ENCODE measurements around the gene LRP3. TPM values are rescaled to one million over a fixed set of nuclear protein-coding genes. Genes with fewer than 3 reads are reported as not detected.
"Not testable (repeated sequence)": the region's sequence is repeated elsewhere in the genome, so short reads cannot be mapped to it uniquely, and the experiment has no call there.

LRP3 gene
- total RNA-seq, 1 experiment from 2014 or later: 29.0 TPM

DNA sequence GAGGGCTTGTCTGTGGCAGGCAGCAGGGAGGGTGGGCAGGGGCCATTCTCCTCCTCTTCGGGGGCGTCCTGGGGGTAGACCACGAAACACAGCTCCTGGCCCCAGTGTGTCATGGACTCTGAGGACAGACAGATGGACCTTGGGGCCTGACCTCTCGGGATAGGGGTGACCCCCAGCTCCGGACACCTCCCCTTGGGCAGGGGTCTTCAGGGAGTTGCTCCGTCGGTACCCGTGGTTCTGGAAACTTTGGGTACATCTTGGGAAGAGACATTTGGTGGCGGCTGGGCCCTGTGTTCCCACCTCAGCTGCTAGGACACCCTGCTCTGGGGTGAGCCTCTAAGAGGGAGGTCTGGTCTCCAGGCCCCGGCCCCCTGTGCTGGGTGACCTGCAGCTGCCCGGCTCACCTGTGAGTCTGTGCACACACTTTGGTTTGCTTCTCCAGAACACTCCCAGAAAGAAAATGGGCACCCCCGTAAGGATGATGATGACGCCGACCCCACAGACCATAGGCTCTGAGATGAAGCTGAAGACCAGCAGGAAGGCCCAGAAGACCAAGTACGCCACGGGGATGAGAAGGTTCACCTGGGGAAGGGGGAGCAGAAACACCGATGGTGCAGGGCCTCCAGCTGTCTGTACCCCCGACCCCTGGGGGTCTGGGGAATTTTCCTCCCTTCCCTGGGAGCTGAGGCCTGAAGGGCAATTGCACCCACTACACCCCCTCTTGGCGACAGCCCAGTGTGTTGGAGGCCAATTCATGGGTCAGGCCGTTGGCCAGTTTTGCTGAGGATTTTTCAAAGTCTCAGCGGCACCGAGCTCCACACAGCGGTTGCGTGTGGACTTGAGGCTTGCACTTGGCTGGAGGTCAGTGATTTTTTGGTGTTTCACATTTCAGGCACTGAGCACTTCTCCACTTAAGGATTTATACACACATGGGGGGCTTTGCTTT lies 15.0 kb downstream of the LRP3 start:
- intact Hi-C loops (cut with micrococcal nuclease): no loop called here
- RAD21 ChIA-PET (ENCODE audit: low non-redundant PET in 1 of 2, low total read pairs in 2 of 2, uncharacterized antibody in 2 of 2, unreplicated experiment in 2 of 2): no interaction called here

DNA sequence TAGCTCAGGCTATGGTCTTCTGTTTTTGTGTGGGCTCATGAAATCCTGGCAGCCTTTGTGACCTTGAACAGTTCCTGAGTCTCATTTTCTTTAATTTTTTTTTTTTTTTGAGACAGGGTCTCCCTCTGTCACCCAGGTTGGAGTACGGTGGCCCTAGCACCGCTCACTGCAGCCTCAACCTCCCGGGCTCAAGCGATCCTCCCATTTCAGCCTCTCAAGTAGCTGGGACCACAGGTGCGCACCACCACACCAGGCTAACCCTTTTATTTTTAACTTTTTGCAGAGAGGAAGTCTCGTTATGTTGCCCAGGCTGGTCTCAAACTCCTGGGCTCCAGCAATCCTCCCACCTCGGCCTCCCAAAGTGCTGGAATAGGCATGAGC lies 15.7 kb downstream of the LRP3 start:
- H3K9me2 ChIP-seq (ENCODE audit: insufficient read depth); H3K9me3 ChIP-seq (ENCODE audit: control insufficient read depth in 1 of 2, insufficient read depth in 1 of 2, low read depth in 1 of 2, low read length in 2 of 2); H3K9ac ChIP-seq (ENCODE audit: low read length); H3K4me2 ChIP-seq (ENCODE audit: low read length); H3K79me2 ChIP-seq (ENCODE audit: insufficient read depth, low read length); intact Hi-C loops (cut with micrococcal nuclease); CTCF ChIA-PET; DNase-seq (ENCODE audit: low read depth, low spot score); H4K20me1 ChIP-seq (ENCODE audit: insufficient read depth); POLR2A ChIA-PET; H3K27ac ChIP-seq (ENCODE audit: low read depth, low read length); H3K27me3 ChIP-seq (ENCODE audit: insufficient read depth, low read length); H3K36me3 ChIP-seq (ENCODE audit: control insufficient read depth in 1 of 2, insufficient read depth in 2 of 2, low read length in 2 of 2); H3K4me3 ChIP-seq (replicated peaks in 1 of 2; ENCODE audit: low read depth in 1 of 2, low read length in 2 of 2); BruUV-seq (replicated peaks); RAD21 ChIA-PET (ENCODE audit: low non-redundant PET in 1 of 2, low total read pairs in 2 of 2, uncharacterized antibody in 2 of 2, unreplicated experiment in 2 of 2); H2AFZ ChIP-seq (ENCODE audit: low read depth, low read length, poor library complexity, severe bottlenecking); H3K4me1 ChIP-seq (ENCODE audit: control insufficient read depth in 1 of 2, insufficient read depth in 2 of 2, low read length in 2 of 2); ATAC-seq: not testable (repeated sequence)

More for the DNA sequence above, 15.0 kb downstream of the LRP3 start:
- no peaks in the 10 kb centered on the region for H3K9me2 ChIP-seq (ENCODE audit: insufficient read depth)
- POLR2A ChIA-PET: no interaction called here
- H3K27ac ChIP-seq (ENCODE audit: low read depth, low read length): no peak overlapping the region
- H3K9ac ChIP-seq (ENCODE audit: low read length): no peak overlapping the region
- H3K79me2 ChIP-seq (ENCODE audit: insufficient read depth, low read length): no peaks in the 10 kb centered on the region
- H3K4me3 ChIP-seq (replicated peaks in 1 of 2; ENCODE audit: low read depth in 1 of 2, low read length in 2 of 2): no peak overlapping the region
- no peak for TF ChIP-seq FOSL1 (IDR thresholded peaks at IDR 0.05; ENCODE audit: low read depth)
- H3K27me3 ChIP-seq (ENCODE audit: insufficient read depth, low read length): no peaks in the 10 kb centered on the region
- no TSS peak for BruUV-seq (replicated peaks)
- H4K20me1 ChIP-seq (ENCODE audit: insufficient read depth): no peaks in the 10 kb centered on the region
- H3K9me3 ChIP-seq (ENCODE audit: control insufficient read depth in 1 of 2, insufficient read depth in 1 of 2, low read depth in 1 of 2, low read length in 2 of 2): no peaks in the 10 kb centered on the region
- ATAC-seq: no peak
- CTCF ChIA-PET: no interaction called here
- no peaks in the 10 kb centered on the region for H3K4me1 ChIP-seq (ENCODE audit: control insufficient read depth in 1 of 2, insufficient read depth in 2 of 2, low read length in 2 of 2)
- DNase-seq (ENCODE audit: low read depth, low spot score): no peak
- H2AFZ ChIP-seq (ENCODE audit: low read depth, low read length, poor library complexity, severe bottlenecking): no peak overlapping the region
- no peaks in the 10 kb centered on the region; a peak in 1 of 4 replicates for H3K36me3 ChIP-seq (ENCODE audit: control insufficient read depth in 1 of 2, insufficient read depth in 2 of 2, low read length in 2 of 2)
- H3K4me2 ChIP-seq (ENCODE audit: low read length): no peak overlapping the region

Data from HCT116 (cell line).